Astrocyte (in vitro differentiated cells and primary cell): ENCODE data around the gene CTNNA3. TPM values are rescaled to one million over a fixed set of nuclear protein-coding genes. Genes with fewer than 3 reads are reported as not detected.

ENCODE experiments used
- DNase-seq: peaks from one replicate; pipeline ENCODE4 v3.0.0-alpha.2; 2010; ENCODE audit warnings: low read depth
- FAIRE-seq: peaks from 2 replicates; lab custom pipeline; 2011; peaks lifted over from hg19 to GRCh38; lab: Jason Lieb, UNC
- H2AFZ ChIP-seq: 2 replicates; pipeline ENCODE4 v1.6.0; 2012; ENCODE audit warnings: low read depth, low read length, inconsistent platforms
- H3K27ac ChIP-seq: 2 replicates; pipeline ENCODE4 v1.5.1; 2011; ENCODE audit warnings: low read depth, low read length, inconsistent platforms
- H3K27me3 ChIP-seq: 2 replicates; pipeline ENCODE4 v1.6.0; 2011; ENCODE audit warnings: low read length, inconsistent platforms; ENCODE audit not compliant: insufficient read depth
- H3K36me3 ChIP-seq: 2 replicates; pipeline ENCODE4 v1.5.1; 2011; ENCODE audit warnings: low read length, inconsistent platforms; ENCODE audit not compliant: insufficient read depth
- H3K4me1 ChIP-seq: 2 replicates; pipeline ENCODE4 v1.5.1; 2011; ENCODE audit warnings: low read length, inconsistent platforms; ENCODE audit not compliant: insufficient read depth
- H3K4me2 ChIP-seq: 2 replicates; pipeline ENCODE4 v1.6.0; 2012; ENCODE audit warnings: low read length, inconsistent platforms
- H3K4me3 ChIP-seq: 2 replicates; pipeline ENCODE4 v1.5.1; 2011; ENCODE audit warnings: low read depth, mild to moderate bottlenecking, low read length, inconsistent platforms; ENCODE audit not compliant: insufficient read depth
- H3K79me2 ChIP-seq: 2 replicates; pipeline ENCODE4 v1.6.0; 2012; ENCODE audit warnings: mild to moderate bottlenecking, low read length, inconsistent platforms; ENCODE audit not compliant: insufficient read depth
- H3K9ac ChIP-seq: 2 replicates; pipeline ENCODE4 v1.6.0; 2012; ENCODE audit warnings: mild to moderate bottlenecking, low read length, inconsistent platforms
- H3K9me3 ChIP-seq: 2 replicates; pipeline ENCODE4 v1.5.1; 2012; ENCODE audit warnings: low read depth, mild to moderate bottlenecking, low read length, inconsistent platforms; ENCODE audit not compliant: insufficient read depth
- H4K20me1 ChIP-seq: 2 replicates; pipeline ENCODE4 v1.6.0; 2012; ENCODE audit warnings: low read length, inconsistent platforms; ENCODE audit not compliant: insufficient read depth
- H3K27ac Mint-ChIP-seq: one replicate; pipeline ENCODE4 v1.8.0; 2021; ENCODE audit warnings: mild to moderate bottlenecking, mixed read lengths; ENCODE audit not compliant: unreplicated experiment
- H3K27me3 Mint-ChIP-seq: one replicate; pipeline ENCODE4 v1.8.0; 2021; ENCODE audit warnings: low read depth, mixed read lengths; ENCODE audit not compliant: unreplicated experiment
- H3K36me3 Mint-ChIP-seq: one replicate; pipeline ENCODE4 v1.8.0; 2021; ENCODE audit warnings: low read depth, mixed read lengths; ENCODE audit not compliant: unreplicated experiment
- H3K4me1 Mint-ChIP-seq: one replicate; pipeline ENCODE4 v1.8.0; 2021; ENCODE audit warnings: low read depth, mixed read lengths; ENCODE audit not compliant: unreplicated experiment
- H3K4me3 Mint-ChIP-seq: one replicate; pipeline ENCODE4 v1.8.0; 2021; ENCODE audit warnings: mild to moderate bottlenecking, moderate library complexity, mixed read lengths; ENCODE audit not compliant: unreplicated experiment
- H3K9me3 Mint-ChIP-seq: one replicate; pipeline ENCODE4 v1.8.0; 2021; ENCODE audit warnings: mild to moderate bottlenecking, mixed read lengths; ENCODE audit not compliant: unreplicated experiment
- EZH2 ChIP-seq: IDR thresholded peaks from 2 replicates; pipeline ENCODE4 v1.6.1; 2012; ENCODE audit warnings: mild to moderate bottlenecking, low read length, inconsistent platforms; ENCODE audit not compliant: insufficient read depth
- total RNA-seq: library from RNA; stranded (reverse); gene quantifications from 2 replicates; pipeline ENCODE4 v1.2.1, GENCODE V29; 2021
- TF ChIP-seq, protein P1 (sequence below): IDR thresholded peaks from 2 replicates; pipeline ENCODE4 v1.5.1; 2011; ENCODE audit warnings: low read depth, mild to moderate bottlenecking, inconsistent platforms, low read length, moderate library complexity; ENCODE audit not compliant: insufficient read depth

Gene CTNNA3
- total RNA-seq, 1 donor from 2014 or later: 0.73 TPM

DNA sequence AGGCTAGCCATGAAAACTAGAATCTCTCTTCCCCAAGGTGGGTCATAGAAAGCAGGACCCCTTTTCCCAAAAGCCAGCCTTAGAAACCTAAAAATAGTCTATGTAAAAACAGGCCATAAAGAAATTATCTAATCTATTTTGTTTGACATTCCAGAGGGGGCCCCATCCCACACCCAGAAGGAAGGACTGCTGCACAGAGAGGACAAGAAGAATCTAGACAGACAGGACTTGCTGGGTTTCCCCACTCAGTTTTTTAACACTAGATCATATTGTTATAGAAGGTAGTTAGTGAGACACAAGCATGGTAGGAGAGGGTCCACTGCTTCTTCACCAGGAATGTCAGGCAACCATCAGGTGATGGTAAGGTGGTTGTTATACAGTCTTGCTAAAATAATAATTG, 413.1 kb downstream of the CTNNA3 start:
- no peaks in the 10 kb centered on the region for H3K9me3 ChIP-seq
- no peaks in the 10 kb centered on the region for H4K20me1 ChIP-seq
- Mint-ChIP-seq H3K4me1 (no peaks in the 10 kb centered on the region), H3K9me3 (no peaks in the 10 kb centered on the region), H3K36me3 (no peaks in the 10 kb centered on the region), H3K27me3 (no peaks in the 10 kb centered on the region), H3K27ac (no peak overlapping the region), H3K4me3 (no peak overlapping the region)
- H3K27me3 ChIP-seq: no peaks in the 10 kb centered on the region
- no peak overlapping the region for H3K4me2 ChIP-seq
- no peak for FAIRE-seq
- no peak overlapping the region for H3K27ac ChIP-seq
- H2AFZ ChIP-seq: no peak overlapping the region
- TF ChIP-seq EZH2: no peak
- TF ChIP-seq, protein P1, sequence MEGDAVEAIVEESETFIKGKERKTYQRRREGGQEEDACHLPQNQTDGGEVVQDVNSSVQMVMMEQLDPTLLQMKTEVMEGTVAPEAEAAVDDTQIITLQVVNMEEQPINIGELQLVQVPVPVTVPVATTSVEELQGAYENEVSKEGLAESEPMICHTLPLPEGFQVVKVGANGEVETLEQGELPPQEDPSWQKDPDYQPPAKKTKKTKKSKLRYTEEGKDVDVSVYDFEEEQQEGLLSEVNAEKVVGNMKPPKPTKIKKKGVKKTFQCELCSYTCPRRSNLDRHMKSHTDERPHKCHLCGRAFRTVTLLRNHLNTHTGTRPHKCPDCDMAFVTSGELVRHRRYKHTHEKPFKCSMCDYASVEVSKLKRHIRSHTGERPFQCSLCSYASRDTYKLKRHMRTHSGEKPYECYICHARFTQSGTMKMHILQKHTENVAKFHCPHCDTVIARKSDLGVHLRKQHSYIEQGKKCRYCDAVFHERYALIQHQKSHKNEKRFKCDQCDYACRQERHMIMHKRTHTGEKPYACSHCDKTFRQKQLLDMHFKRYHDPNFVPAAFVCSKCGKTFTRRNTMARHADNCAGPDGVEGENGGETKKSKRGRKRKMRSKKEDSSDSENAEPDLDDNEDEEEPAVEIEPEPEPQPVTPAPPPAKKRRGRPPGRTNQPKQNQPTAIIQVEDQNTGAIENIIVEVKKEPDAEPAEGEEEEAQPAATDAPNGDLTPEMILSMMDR: no peak
- H3K36me3 ChIP-seq: no peaks in the 10 kb centered on the region
- no peak overlapping the region for H3K9ac ChIP-seq
- no peak for DNase-seq
- no peaks in the 10 kb centered on the region for H3K79me2 ChIP-seq
- H3K4me3 ChIP-seq: no peak overlapping the region
- no peaks in the 10 kb centered on the region for H3K4me1 ChIP-seq

GRCh38 chr10:67280405-67280804, 415.6 kb downstream of the CTNNA3 start:
- Mint-ChIP-seq H3K27me3 (no peaks in the 10 kb centered on the region), H3K4me1 (no peaks in the 10 kb centered on the region), H3K36me3 (no peaks in the 10 kb centered on the region), H3K27ac (no peak overlapping the region), H3K9me3 (no peaks in the 10 kb centered on the region), H3K4me3 (no peak overlapping the region)
- Histone ChIP-seq H3K4me2 (no peak overlapping the region), H2AFZ (no peak overlapping the region), H3K79me2 (no peaks in the 10 kb centered on the region), H3K27ac (no peak overlapping the region), H4K20me1 (no peaks in the 10 kb centered on the region), H3K9me3 (no peaks in the 10 kb centered on the region), H3K4me1 (no peaks in the 10 kb centered on the region), H3K27me3 (no peaks in the 10 kb centered on the region), H3K36me3 (no peaks in the 10 kb centered on the region), H3K4me3 (no peak overlapping the region), H3K9ac (no peak overlapping the region)
- FAIRE-seq (no peak), DNase-seq (no peak)
- TF ChIP-seq EZH2: no peak
- TF ChIP-seq, protein P1: no peak

GRCh38 chr10:67277402-67277801, 418.6 kb downstream of the CTNNA3 start:
- Histone ChIP-seq H3K4me2 (no peak overlapping the region), H3K9me3 (no peaks in the 10 kb centered on the region), H3K4me1 (no peaks in the 10 kb centered on the region), H2AFZ (no peak overlapping the region), H3K79me2 (no peaks in the 10 kb centered on the region), H3K27ac (no peak overlapping the region), H4K20me1 (no peaks in the 10 kb centered on the region), H3K27me3 (no peaks in the 10 kb centered on the region), H3K36me3 (no peaks in the 10 kb centered on the region), H3K4me3 (no peak overlapping the region), H3K9ac (no peak overlapping the region)
- H3K27me3 Mint-ChIP-seq: no peaks in the 10 kb centered on the region
- no peak overlapping the region for H3K27ac Mint-ChIP-seq
- no peaks in the 10 kb centered on the region for H3K9me3 Mint-ChIP-seq
- DNase-seq (no peak), FAIRE-seq (no peak)
- no peaks in the 10 kb centered on the region for H3K36me3 Mint-ChIP-seq
- H3K4me3 Mint-ChIP-seq: no peak overlapping the region
- H3K4me1 Mint-ChIP-seq: no peaks in the 10 kb centered on the region
- TF ChIP-seq, protein P1: no peak
- no peak for TF ChIP-seq EZH2
